ENCODE results near the gene CISH. TPM values are rescaled to one million over a fixed set of nuclear protein-coding genes. Genes with fewer than 3 reads are reported as not detected.
A peak's percentile ranks its signal among the peaks of the same experiment; 100 is the strongest.

CISH gene
- total and polyA plus RNA-seq, 9 of the 15 experiments (the other 6 are each of a cell fraction or from before 2014, with no cell fraction given), result 1.7 to 47.7 (median 18.3) TPM

- FAIRE-seq (no peak), DNase-seq (ENCODE audit: extremely low read depth in 1 of 4, low spot score in 3 of 4) (peak in 1 of 4 experiments; percentile 36), ATAC-seq (peak; percentile 30)
- H3K9ac ChIP-seq (ENCODE audit: insufficient read depth in 1 of 2, low read depth in 2 of 2, low read length in 2 of 2), result peak within 1 kb of the TSS; percentile 86 to 92
- BruUV-seq (replicated peaks), result no TSS peak
- no peaks in the 10 kb centered on the region for H3K9me1 ChIP-seq (ENCODE audit: control insufficient read depth, insufficient read depth, low read length)
- POLR2A ChIA-PET, result interaction anchor here (1.7 kb wide), 1 partner anchor 36 kb away, joined by 4 read pairs; no protein-coding TSS in a partner anchor
- H3K4me1 ChIP-seq (replicated peaks in 1 of 2; ENCODE audit: control insufficient read depth in 2 of 2, insufficient read depth in 2 of 2, low read length in 2 of 2), result peaks cover 24 to 37% of the 10 kb centered on the region in 2 experiments; a peak in 4 of 5 replicates
- CTCF ChIA-PET (ENCODE audit: low intra/inter-chr PET ratio), result interaction anchor here (1.1 to 5.4 kb wide), 2 partner anchors 15 to 45 kb away, joined by 3 to 56 read pairs; no protein-coding TSS in a partner anchor
- H3K4me2 ChIP-seq (ENCODE audit: insufficient read depth, low read length), result peak within 1 kb of the TSS; percentile 96
- no peaks in the 10 kb centered on the region for H3K9me3 ChIP-seq (replicated peaks; ENCODE audit: control insufficient read depth, insufficient read depth, low read depth, low read length)
- in situ Hi-C loops (cut with MboI) (loop anchor here (5.0 kb wide), 1 partner anchor 760 kb away; no protein-coding TSS in a partner anchor), intact Hi-C loops (cut with micrococcal nuclease) (loop anchor here (10.0 kb wide), 1 partner anchor 768 kb away; the partner anchor contains the start of gene MANF)
- peaks cover 53% of the 10 kb centered on the region for H3K79me2 ChIP-seq (ENCODE audit: control insufficient read depth, insufficient read depth, low read length)
- peaks cover 24% of the 10 kb centered on the region; the same call in 2 of the 3 replicates for H3K36me3 ChIP-seq (ENCODE audit: control insufficient read depth, insufficient read depth, low read length)
- H3K27ac ChIP-seq (ENCODE audit: extremely low read depth, low read depth, low read length), result peak within 1 kb of the TSS; percentile 85
- peak within 1 kb of the TSS; percentile 72 for H3K4me3 ChIP-seq
- H3K27me3 ChIP-seq (ENCODE audit: control insufficient read depth in 2 of 2, insufficient read depth in 2 of 2, low read length in 2 of 2), result no peaks in the 10 kb centered on the region
- 0% methylated on average over 6 of the region's 58 CpGs for WGBS (ENCODE audit: insufficient coverage, low coverage, missing lambda C conversion rate)
- H4K20me1 ChIP-seq (replicated peaks; ENCODE audit: control insufficient read depth, insufficient read depth, low read length), result peaks cover 8% of the 10 kb centered on the region; the same call in 1 of the 2 replicates
- peak within 1 kb of the TSS; percentile 83 for H2AFZ ChIP-seq (ENCODE audit: low read depth, low read length)
- TF ChIP-seq PHF8 (IDR thresholded peaks at IDR 0.05; ENCODE audit: borderline replicate concordance, low read length), result peak; percentile 62; the same call in 1 of the 2 replicates
- TF ChIP-seq GTF2F1 (IDR thresholded peaks at IDR 0.05; ENCODE audit: low read depth, low read length), result no peak
- no peak for TF ChIP-seq NCOA6 (IDR thresholded peaks at IDR 0.05)
- TF ChIP-seq ZBED1 (IDR thresholded peaks at IDR 0.05), result no peak
- TF ChIP-seq NFRKB (IDR thresholded peaks at IDR 0.05; ENCODE audit: low read depth), result 0 out of 2 replicates have a peak, but pooled peaks have one; percentile 34
- no peak for TF ChIP-seq HMG20B (CRISPR knock-in tag; IDR thresholded peaks at IDR 0.05)
- no peak for TF ChIP-seq ZNF655 (CRISPR knock-in tag; IDR thresholded peaks at IDR 0.05)
- TF ChIP-seq ATF7 (IDR thresholded peaks at IDR 0.05), result no peak
- no peak for TF ChIP-seq EZH2 (IDR thresholded peaks at IDR 0.05; ENCODE audit: borderline replicate concordance, low read depth, low read length)
- no peak for TF ChIP-seq GTF2E2 (tag; IDR thresholded peaks at IDR 0.05)
- TF ChIP-seq ZNF740 (CRISPR knock-in tag; IDR thresholded peaks at IDR 0.05), result peak; percentile 75
- TF ChIP-seq ZNF740 (tag; IDR thresholded peaks at IDR 0.05), result peak in 1 of 2 experiments; percentile 99; a peak in 2 of 4 replicates
- TF ChIP-seq E2F8 (IDR thresholded peaks at IDR 0.05; ENCODE audit: low read depth, partially characterized antibody), result no peak
- TF ChIP-seq, protein P1, sequence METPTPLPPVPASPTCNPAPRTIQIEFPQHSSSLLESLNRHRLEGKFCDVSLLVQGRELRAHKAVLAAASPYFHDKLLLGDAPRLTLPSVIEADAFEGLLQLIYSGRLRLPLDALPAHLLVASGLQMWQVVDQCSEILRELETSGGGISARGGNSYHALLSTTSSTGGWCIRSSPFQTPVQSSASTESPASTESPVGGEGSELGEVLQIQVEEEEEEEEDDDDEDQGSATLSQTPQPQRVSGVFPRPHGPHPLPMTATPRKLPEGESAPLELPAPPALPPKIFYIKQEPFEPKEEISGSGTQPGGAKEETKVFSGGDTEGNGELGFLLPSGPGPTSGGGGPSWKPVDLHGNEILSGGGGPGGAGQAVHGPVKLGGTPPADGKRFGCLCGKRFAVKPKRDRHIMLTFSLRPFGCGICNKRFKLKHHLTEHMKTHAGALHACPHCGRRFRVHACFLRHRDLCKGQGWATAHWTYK (CRISPR knock-in tag; IDR thresholded peaks at IDR 0.05), result no peak; the same call in 1 of the 2 replicates
These were observed 5.7 kb upstream of the CISH start, which contains the start of gene MAPKAPK3 for GRCh38 chr3:50617096-50617791. Gene MAPKAPK3 (plus strand): TSS chr3:50617151. CDS start chr3:50617566, 415 bp downstream.

Measured in K562 (cell line).